Mesenteric fat pad (tissue), 1 donor: Measurements from ENCODE around the gene FAM131C. TPM values are rescaled to one million over a fixed set of nuclear protein-coding genes. Genes with fewer than 3 reads are reported as not detected.
"Not testable (repeated sequence)": the region's sequence is repeated elsewhere in the genome, so short reads cannot be mapped to it uniquely, and the experiment has no call there.

ENCODE experiments used
- DNase-seq: peaks from one replicate; pipeline ENCODE4 v3.0.0-alpha.2; 2020; ENCODE audit warnings: low spot score
- total RNA-seq: library from RNA; stranded (reverse); fragmentation: NEBNext Ultra II Directional; extraction: Animal tissue kit (Norgen Biotek cat#: 25700); gene quantifications from one replicate; pipeline ENCODE4 v1.2.1, GENCODE V29; 2021
- donor health status: DM: yes; HTN: yes; CAD: no.

The FAM131C gene
- total RNA-seq, 1 donor from 2014 or later: not detected

DNA sequence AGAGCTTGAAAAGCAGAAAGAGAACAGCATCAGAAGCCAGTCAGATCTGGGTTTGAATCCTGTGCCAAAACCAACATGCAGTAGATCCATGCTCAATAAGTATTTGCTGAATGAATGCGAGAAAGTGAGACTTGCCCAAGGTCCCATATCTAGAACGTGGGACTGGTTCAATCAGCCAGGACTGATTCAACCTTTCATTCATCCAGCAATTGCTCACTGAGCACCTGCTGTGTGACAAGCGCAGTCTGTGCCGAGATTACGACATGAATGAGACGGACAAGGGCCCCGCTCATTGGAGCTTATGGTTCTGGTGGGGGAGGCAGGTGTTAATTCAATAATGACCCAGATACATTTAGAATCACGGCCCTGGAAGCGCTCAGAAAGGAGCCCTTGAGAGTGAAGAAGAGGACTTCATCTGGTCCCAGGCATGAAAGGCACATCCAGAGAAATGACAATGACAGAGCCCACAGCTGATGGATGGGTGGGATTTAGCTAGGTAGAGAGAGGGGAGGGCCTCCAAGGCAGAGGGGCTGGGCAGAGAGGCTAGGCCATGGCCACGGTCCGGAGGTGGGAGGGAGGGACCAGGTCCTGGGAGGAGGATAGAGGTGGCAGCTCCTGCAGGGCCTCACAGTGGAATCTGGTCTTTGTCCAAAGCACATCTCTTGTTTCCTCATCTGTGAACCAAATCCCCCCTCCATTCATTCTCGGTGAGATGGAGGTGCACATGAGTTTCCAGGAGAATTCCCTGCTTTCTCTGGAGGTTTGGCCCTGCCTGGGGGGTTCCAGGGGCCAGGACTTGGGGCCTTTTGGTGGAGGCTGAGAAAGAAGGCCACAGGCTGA is 4.2 kb upstream of the FAM131C start:
- DNase-seq: no peak

DNA sequence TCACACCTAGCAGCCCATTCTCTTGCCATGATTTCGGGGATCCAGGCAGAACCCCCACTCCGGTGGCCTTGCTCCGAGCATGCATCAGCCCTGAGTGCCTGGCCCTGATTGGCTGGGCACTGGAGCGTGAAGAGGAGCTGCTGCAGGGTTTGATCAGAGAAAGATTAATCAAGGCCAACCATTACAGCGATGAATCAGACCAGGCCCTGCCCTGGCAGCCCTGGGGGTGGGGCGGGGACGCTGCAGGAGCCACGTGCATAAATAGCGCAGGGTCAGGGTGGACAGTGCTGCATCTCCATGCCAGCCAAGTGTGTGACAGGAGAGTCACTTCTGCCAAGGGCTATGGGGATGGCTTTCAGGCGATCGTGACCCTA is 3.4 kb upstream of the FAM131C start:
- DNase-seq: no peak

DNA sequence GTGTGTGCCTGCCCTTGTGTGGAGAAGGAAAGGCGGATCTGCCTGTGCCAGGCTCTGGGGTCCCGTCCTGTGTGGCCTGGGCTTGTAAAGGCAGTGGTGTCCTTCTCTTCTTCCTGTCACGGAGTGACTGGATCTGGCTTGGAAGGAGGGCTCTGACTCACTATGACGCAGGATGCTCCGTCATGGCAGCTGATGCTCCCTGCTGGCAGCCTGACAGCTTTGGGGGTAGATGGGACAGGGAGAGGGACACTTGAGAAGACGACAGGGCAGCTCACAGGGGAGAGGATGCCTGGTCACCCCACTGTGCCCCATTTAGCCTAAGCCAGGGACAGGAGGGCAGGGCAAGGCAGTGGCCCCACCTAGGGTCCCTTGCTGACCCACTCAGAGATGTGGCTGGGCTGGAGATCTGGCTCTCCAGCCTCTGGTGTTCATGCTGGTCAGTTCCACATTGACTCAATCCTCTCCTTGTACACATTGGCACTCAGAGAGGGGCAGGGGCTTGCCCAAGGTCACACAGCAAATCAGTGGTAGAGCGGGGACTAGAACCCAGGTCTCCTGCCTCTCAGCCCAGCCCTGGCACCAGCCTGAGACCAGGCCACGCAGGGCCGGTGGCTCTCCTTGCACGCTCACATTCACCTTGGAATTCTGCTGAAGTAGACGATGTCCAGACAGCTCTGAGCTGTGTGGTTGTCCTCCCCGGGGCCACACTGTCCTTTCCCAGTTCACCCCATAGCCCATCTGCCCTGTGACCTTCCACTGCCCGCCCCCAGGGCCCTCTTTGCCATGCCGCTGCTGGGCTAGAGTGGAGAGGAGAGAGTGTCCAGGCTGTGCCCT is 2.8 kb upstream of the FAM131C start:
- no peak for DNase-seq

DNA sequence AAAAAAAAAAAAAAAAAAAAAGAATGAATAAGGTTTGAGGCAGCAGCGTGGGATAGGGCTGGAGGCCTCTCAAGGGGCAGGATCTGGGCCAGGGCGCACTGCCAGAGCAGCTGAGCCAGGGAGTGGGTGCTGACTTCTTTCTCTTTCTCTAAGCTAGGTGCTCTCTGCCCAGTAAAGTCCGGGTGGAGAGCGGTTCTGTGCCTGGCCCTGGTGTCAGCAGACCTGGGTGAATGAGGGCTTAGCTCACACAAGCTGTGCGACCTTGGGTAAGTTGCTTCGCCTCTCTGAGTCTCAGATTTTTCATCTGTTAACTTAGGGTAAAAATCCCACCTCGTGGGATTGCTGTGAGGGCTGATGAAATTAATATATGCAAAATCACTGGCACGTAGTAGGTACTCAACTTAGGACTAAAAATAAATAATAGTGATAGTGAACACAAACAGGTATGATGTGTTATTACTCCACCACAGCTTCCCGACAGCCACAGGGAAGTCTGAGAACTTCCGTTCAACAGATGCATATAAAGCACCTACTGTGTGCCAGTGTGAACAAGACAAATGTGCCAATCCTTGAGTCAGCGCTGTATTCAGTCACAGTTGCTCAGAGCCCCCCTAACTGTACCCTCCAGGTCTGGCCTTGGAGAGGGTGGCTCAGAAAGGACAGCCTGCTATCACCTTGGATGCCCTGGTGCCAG is 2.0 kb upstream of the FAM131C start:
- DNase-seq: no peak

DNA sequence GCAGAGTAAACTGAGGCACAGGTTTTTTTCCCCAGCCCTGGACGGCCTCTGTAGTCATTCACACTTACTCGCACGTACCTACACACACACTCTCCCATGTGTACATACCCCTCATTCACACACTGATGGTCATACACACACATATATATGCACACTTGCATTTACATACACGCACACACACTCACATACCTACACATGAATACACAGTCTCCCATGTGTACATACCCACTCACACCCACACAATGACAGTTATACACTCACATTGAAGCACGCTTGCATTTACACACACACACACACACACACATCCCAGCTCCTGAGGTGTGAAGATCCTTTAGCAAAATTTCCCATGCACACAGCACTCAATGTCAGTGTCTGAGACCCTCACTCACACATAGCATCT is 766 bp upstream of the FAM131C start:
- DNase-seq: no peak

DNA sequence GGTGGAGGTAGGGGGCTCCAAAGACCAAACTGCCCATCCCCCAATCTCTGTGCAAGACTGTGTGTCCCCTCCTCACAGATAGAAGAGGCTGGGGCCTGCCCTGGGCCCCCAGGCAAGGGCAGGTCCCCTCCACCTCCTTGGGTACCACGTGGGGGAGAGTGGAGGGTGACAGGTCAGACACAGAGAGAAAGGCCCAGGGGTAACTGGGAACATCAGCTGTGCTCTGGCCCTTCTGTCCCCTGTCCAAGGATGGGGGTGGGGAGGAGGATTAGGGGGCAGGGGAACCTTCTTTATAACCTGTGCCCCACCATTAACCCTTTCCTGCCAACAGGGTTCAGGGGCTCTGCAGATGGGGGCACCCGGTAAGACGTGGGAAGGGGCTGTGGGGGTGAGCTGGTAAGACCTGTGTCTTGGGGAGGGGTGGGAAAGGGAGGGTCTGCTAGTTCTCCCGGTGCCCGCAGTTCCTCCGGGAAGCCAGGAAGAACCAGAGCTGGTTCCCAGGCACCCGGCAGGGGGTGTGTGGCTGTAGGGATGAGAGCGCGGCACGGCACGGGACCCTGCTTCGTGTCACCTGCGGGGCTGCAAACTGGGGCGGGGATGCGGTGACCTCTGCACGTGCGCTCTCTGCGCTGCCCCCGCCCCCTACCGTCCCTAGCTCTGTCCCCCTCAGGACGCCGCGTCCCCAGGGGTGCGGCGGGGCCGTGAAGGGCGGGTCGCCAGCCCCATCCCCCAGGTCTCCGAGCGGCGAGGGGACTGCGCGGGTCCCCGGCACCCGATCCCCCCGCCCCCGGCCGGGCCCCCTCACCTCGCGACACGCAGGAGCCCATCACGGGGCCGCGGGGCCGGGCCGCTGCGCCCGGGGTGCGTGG is 601 bp downstream of the FAM131C start:
- DNase-seq: no peak

DNA sequence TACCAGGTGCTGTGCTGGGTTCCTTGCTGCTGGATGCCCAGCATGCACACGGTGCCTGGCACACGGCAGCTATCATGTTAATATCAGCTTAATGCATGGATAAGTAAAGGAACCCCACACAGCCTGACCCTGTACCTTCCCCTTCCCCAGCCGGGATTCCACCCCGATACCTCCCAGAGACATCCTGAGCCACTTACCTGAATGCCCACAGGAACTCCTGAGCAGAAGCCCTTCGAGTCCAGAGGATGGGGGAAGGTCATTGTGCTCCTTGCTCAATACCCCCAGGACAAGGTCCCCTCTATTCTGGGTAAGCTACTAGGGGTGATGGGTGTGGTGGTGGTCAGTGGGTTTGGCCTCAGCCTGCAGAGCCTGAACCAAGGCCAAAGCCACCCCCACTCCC is 1.4 kb downstream of the FAM131C start:
- no peak for DNase-seq

DNA sequence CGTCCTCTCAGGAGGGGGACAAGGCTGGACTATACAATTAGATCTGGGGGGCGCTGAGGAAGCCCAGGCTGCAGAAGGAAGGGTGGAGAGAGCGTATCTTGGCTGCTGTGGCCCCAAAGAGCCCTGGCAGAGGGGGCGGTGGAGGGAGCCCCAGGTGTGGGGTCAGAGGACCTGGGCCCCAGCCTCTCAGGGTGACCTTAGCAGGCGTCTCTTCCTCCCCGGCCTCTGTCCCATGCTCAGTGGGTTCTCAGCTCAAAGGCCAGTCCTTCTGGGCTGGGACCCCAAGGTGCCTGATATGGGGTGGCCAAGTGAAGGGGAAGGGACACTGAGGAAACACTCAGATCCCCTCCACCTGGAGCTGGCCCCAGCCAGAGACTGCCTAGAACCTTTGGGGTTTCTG is 1.8 kb downstream of the FAM131C start:
- DNase-seq: no peak

DNA sequence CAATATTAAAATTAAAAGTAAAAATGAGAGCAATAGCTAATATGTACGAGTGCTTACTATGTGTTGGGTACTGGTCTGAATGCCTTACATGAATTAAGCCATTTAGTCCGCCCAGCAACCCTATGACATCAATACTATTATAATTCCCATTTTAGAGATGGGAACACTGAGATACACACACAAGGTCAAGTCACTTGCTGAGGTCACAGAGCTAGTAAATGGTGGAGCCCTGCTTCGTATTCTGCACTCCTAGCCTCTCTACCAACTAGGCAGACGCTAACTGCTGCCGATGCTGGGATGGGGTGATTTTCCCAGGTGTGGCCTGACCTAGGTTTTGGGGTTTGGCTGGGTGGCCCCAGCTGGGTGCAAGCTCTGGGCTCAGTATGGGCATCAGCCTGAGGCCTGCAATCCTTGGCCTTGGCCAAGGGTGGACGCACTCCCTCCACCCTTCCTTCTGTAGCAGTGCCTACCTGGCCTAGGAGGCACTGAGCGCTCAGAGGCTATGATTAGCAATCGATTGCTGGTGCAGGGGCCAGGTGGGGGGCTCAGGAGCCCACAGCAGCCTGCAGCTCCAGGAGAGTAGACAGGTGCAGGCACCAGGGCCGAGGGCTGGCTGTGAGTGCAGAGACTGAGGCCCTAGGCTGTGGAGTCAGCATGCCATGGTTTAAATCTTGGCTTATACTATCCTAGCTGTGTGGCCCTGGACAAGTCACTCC is 2.7 kb downstream of the FAM131C start:
- no peak for DNase-seq

DNA sequence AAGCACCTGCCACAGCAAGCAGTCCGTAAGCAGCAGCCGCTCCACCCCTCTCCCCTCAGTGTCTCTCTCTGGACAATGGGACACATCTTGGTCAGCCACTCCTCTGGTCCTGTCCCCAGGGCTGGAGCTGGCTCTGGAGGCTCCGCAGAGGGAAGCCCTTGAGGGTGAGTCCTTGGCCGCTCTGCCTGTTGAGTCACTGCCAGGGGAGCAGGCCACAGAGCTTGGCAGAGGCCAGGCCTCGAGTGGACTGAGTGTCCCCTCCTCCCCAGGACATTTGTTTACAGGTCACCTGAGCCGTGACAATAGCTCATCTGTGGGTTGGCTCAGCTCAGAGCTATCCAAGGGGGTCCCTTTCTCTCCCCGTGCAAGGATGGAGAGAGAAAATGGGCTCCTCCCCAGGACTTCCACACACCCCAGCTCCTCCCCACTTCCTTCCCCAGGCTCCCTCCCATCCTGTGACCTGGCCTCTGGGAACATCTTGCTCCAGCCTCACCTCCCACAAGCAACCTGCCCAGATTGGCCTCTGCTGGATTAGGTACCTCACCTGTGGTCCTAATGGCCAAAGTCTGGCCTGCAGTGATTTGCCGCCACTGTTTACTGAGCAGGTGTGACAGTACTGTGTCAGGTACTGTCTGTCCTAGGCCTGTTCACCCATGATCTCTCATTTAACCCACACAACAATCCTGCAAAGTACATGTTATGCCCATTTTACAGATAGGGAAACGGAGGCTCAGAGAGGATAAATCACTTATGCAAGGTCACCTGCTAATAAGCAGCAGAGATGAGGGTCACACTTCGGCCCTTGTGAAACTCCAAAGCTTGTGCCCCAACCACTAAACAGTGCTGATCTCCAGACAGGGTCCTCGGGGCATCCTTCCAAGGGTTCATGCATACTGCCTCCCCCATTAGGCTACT is 4.8 kb downstream of the FAM131C start:
- no peak for DNase-seq

DNA sequence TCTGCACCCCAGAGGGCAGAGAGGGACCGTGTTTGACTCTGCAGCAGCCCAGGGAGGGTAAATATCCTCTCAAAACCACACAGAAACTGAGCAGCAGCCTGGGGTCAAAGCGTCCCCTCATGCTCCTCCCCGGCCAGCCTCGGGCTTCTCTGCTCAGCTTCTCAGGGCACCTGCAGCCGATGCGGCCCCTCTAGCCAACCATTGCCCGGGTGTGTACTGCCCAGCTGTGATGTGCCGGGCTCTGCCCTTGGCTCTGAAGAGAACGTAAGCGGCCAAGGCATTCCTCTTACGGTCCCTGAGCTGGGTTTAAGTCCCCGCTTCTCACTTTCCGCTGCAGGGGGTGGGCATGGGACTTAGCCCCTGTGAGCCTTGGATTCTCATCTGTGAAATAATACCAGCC is 5.5 kb downstream of the FAM131C start:
- no peak for DNase-seq

DNA sequence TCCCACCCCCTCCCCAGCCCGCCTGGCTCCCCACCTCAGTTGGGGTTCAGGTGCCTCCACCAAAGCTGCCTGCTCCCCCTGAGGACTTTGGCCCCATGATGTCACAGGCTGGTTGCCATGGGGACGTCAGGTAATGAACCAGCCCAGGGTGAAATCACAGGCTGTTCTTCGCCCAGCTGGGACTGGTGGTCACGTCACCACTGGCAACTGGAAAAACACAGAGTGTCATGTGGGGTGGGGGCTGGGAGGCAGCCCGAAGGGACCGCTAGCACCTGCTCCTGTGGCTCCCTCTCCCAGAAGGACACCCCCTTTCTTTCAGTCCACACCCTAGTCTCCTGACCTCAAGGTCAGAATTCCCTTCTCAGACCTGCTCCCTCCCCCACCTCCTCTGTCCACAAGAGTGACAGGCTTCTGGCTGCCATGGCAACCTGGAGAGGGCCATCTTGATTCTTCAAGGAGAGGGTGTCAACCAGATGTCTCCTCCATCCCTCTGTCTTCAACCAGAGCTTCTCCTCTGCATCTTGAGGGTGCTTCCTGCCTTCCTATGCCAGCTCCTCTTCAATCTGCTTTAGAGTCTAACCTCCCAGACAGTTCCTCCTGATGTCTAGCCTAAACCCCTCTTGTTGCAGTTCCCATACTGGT is 6.2 kb downstream of the FAM131C start:
- no peak for DNase-seq

DNA sequence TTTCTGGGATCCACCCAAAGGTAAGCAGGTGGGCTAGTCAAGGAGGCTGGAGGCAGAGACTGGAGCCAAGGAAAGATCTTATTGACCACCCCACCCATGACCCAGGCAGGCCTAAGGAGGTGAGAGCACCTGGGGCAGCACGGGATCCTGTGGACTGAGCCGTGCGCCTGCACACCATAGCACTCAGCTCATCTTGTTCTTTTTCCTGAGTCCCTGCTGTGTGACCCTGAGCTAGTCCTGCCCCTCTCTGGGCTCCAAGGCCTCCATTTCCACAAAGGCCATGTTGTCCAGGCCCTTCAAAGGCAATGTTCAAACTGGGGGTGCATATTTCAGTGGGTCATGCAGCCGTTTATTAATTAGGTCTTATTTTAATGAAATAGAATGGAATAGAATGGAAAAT is 7.2 kb downstream of the FAM131C start:
- no peak for DNase-seq

DNA sequence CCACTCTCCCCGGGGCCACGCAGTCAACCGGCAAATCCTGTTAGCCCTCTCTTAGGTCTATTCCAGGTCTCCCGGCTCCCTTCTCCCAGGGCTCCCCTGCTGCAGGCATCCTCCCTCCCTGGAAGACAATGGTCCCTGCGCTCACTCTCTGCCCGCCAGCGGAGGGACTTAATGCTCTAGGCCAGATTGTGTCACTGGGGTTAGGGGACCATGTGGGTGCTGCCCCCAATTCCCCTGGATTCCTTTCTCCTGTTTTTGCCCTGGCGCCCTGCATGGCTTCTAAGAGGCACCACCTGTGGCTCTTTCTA is 8.2 kb downstream of the FAM131C start:
- DNase-seq: no peak

DNA sequence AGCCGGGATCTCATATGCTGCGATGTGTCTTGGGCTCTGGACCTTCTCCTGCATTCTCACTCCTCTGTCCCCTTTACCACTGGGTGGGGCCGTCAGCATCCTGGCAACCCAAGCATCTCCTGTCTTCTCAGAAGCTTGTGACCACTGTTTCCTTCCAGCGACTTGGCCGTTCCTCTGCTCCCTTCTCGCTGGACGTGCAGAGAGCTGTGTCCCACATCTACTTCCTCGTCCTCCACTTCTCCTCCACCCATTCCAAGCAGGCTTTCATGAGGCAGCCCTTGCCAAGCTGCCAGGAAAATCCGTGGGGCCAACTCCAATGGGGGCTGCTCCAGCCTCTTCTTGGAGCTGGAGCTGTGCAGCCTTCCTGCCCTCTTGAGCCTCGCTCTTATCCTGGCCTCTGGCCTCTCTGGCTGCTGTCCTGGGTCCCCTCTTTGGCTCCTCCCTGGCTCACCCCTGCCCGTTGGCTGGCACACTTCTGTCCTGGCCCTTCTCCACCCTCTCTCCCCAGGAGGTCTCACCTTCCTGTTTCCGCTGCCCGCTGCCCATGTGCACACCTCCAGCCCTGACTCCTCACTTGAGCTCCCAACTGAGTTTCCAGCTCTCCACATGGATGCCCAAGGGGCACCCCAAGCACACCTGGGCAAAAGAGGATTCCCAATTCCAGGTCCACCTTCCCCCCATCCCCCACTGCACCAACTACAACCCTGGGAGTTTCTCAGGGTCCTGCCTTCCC is 8.7 kb downstream of the FAM131C start:
- no peak for DNase-seq

DNA sequence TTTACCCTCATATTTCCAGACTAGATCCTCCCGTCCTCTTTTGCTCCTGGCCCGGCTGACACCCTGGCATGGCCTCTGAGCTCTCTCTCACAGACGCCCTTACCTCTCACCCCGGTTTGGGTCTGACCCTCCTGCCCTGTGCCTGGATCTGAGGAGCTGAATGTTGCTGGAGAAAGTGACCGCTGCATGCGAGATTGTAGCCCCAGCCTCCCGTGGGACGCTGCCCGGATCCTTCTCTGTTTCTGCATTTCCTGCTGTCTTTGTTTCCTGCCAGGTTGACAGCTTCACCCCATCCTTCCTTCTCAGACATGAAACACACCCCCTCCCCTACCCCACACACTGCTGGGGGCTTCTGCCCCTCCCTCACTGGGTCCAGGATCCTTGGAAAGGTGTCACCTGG is 9.5 kb downstream of the FAM131C start:
- DNase-seq: no peak

DNA sequence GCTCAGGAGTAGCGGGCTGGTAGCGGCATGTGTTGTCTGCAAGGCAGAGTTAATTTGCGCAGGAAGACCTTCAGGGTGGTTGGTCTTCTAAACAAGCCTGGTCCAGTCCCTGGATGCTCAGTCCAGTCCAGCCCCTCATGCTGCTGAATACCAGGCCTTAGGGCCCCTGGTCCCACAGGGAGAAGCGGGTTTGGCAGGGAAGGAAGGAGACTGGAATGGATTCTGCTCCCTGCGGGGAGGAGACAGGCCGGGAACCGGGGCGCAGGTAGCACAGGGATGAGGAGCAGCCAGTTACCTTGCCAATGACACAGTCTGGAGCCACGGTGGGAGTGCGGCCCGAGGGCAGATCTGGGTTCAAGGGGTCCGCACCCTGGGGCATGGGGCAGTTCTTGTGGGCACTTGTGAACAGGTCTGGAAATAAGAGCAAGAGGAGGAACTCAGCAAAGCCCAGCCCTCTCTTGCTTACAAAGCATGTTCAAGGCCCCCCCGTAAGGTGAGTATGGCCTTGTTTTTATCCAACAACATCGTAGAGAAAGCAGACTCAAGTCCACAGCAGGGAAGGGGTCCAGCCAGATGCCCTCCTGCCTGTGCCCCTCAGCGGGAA is 10.1 kb downstream of the FAM131C start:
- no peak for DNase-seq

DNA sequence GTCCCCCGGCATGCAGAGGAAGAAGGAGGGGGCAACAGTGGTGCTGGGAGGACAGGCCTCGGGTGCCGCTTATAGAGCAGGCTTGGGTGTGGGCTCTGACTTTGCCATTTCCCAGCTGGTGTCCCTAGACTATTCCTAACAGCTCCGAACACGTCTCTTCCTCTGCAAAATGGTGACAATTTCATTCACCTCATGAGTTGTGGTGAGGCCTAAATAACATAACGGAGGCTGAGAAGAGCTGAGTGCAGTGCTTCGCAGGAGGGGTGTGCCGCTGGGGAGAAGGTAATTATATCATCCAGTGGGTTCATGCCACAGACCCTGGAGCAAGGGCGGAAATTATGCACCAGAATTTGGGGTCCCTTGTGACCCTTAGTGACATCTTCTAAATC is 10.8 kb downstream of the FAM131C start:
- not testable (repeated sequence) for DNase-seq
